ENCODE results near the gene ZPR1.
"Not testable (repeated sequence)": the region's sequence is repeated elsewhere in the genome, so short reads cannot be mapped to it uniquely, and the experiment has no call there.

The ZPR1 gene

DNA sequence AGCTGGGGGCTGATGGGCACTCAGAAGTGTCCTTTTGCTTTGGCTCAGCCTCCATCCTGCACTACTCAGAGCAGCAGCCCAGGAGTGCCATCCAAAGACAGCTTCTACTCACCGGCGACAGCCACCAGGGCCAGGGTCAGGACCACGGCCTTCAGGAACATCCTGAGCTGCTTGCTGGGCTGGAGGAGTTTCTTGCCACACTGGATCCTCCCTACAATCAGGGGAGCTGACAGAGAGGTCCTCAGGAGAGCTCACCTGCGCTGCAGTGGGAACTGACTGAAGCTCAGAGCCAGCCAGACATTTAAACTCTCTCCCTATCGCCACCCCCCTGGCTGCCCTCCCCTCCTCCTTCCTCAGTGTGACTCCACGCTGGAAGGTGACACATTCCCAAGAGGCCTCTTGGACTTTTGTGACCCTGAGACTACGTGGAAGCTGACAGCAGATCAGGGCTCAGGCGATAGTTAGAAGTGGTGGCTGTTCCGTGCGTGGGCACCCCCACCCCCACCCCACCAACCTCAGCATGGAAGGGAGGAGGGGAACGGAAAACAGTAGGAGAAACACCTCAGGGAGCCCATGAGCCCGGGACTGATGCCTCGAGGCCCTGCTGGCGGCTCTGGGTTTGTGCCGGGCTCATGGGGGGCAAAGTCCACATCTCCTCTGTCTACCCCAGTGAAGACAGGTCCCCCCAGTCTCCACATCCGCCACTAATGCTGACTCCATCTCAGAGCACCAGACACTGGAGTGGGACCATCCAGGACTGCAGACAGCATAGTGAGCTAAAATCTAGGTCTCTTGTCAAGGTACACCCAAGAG is 35.4 kb upstream of the ZPR1 start, which contains the start of gene APOA4:
Gene APOA4 (minus strand): TSS at position 274 of the 813 bp plus-strand sequence. CDS start 113 bp downstream, at position 161.
- DNase-seq = no peak

DNA sequence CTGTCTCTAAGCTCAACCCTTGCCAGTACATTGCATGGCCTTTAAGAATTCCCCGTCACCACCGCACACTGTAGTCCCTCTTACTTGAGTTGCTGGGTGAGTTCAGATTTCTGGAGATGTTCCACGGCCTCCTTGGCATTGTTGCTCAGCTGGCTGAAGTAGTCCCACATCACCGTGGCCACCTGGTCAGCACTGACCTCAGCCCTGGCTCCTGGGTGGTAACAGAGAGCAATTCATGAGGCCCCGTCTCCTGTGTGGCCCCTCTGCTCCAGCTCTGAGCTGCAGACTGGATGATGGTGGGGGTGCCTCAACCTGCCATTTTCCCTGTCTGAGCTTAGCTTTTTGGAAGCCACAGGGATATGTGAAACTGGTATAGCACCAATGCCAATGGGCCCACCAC is 34.8 kb upstream of the ZPR1 start:
- no peak for DNase-seq

DNA sequence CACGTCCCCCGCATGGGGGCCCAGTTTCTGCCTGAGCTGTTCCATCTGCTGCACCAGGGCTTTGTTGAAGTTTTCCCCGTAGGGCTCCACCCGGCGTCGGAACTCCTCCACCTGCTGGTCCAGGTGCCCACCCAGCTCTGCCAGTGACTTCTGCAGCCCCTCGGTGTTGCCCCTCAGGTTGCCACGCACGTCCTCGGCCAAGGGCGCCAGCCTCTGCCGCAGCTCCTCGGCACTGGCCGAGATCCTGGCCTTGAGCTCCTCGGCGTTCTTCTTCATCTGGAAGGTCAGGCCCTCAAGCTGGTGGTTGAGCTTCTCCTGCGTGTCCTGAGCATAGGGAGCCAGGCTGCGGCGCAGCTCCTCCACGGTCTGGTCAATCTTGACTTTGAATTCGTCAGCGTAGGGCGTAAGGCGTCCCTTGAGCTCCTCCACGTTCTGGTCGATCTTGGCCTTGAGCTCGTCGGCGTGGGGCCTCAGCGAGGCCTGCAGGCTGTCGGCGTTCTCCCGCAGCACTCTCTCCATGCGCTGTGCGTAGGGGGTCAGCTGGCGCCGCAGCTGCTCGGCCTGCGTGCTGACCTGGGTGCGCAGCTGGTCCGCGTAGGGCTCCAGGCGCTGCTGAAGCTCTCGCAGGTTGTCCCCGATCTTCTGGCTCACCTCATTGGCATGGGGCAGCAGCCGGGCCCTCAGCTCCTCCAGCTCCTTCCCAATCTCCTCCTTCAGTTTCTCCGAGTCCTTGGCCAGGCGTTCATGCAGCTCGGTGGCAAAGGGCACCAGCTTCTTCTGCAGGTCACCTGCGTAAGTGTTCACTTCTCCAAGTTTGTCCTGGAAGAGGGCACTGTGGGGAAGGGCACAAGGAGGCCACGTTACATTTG is 33.5 kb upstream of the ZPR1 start:
- no peak for DNase-seq

DNA sequence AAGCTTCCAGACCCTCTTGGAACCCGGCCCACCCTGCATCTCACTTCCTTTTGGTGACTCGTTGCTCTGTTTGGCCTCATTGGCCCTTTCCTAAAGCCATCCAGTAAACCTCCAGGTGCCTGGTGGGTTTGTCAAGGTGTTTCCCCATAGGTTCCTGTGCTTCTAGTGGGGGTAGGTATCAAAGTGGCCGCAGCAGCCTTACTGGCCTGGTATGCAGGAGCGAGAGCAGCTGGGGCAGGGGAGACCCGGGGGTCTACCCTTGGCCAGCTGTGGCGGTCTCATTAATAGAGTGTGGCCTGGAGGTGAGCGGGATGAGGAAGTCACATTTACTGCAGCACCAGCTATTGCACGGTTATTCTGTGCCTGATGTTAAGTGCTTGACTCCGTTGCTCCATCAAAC is 31.2 kb upstream of the ZPR1 start:
- DNase-seq = no peak

DNA sequence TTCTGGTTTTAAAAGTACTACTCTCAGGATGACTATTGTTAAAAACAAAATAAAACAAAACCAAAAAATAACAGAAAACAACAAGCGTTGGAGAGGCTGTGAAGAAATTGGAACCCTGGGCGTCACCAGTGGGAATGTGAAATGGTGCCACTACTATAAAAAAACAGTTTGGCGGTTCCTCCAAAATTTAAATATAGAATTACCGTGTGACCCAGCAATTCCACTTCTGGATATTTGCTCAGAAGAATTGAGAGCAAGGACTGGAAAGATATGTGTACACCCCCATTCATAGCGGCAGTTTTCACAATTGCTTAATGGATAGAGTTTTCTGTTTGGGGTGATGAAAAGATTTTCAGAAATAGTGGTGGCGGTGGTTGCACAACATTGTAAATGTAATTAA is 26.7 kb upstream of the ZPR1 start:
- no peak for DNase-seq

DNA sequence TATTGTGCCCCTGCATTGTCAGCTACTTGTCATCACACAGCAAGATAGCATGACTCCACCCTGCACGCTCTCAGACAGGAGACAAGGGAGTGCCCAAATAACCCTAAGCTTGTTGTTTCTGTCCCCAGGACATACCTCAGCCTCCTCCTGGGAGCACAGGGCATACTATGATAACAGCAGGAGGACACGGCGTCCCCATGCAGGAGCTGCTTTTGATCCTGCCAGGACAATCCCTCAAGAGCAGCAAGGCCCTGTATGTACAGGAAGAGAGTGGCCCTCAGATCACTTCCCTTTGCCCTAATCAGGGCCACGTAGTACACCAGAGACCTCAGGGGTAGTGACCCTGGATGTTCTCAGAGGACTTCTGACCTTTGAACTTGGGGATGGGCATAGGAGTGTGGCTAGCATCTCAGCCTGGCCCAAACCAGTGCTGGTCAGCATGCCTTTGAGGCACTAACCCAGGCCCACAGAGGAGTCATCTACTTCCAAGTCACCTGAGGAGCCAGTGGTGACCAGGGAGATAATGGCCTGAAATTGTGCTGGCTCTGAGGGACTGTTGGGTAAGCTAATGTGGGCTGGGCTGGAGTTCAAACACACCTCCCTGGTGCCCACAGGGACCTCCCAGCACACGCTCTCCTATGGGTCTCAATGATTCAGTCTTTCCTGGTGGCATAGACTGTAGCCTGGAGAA is 26.1 kb upstream of the ZPR1 start:
- DNase-seq = no peak

DNA sequence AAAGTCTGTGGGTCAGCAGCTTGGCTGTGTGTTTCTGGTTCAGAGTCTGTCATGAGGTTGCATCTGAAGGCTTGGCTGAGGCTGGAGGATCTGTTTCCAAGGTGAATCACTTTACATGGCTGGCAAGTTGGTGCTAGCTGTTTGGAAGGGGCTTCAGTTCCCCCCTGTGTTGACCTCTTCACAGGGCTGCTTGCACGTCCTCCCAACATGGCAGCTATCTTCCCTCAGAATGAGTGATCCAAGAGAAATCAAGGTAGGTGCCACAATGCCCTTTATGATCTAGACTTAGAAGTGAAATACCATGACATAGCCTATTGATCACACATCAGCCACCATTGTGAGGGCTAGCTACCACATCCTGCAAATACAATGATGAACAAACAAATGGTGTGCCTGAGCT is 25.3 kb upstream of the ZPR1 start:
- no peak for DNase-seq

DNA sequence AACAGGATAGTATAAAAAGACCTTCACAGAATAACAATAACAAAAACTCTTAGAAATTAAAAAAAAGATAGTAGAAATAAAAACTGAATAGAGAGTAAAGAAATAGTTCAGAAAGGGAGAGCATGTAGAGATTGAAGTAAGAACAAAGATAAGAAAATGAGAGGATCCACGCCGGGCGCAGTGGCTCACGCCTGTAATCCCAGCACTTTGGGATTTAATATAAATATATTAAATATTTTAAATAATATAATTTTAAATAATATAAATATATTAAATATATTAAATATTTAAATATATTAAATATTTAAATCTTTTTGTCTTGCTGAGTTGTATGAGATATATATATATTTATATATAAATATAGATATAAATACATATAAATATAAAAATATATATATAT is 24.3 kb upstream of the ZPR1 start:
- no peak for DNase-seq

DNA sequence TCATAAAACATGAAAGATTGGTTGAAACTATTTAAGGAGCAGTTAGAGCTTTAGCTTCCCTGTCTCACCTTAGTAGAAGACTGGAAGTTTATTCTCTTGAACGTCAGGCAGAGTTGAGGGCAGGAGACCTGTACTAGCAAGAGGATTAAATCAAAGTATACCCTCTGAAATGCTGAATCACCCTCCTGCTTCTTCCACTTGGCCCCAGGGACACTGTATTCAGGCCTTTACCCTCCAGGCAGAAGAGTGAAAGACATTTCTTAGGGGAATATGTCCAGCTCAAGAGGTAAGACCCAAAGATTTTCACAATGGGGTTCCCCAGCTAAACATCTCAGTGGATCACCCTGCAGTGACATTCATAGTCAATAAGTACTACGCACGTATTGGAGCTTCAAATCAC is 23.4 kb upstream of the ZPR1 start:
- DNase-seq = no peak

DNA sequence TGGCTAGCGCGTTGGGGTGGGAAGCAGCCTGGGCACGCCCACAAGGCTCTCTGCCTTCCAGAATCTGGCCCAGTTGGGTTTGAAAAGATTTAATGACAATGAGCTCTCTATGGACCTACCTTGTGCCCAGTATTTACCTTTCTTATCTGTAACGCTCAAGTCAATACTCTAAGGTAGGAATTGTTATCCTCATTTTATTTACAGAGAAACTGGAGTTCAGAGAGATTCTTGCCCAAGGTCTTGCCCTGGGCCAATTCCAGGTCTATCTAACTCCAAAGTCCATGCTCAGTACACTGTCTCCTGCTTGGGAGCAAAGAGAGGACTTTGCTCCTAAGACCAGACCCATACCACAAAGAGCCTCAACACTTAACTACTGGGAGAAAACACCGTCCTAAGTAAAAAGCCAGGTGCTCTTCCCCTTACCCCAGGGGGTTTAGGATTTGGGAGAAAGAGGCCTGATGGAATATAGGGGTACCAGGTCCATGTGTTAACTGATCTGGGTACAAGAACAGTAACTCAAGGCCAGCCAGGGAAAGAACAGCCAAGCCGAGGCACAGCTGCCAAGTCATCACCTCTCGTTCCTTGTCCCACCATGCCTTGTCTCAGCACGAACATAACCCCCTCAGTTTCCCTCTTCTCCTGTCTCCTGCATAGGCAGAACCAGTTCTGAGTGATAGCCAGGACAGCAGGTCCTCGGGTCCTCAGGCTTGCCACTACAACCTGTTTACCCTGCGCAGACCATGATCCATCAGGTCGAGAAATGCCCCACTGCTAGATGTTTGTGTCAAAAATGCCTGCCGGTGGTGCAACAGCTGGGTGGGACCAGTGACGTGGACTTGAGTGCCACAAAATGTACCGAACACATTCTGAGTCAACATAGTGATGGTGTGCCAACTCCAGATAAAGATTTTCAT is 20.7 kb upstream of the ZPR1 start:
- DNase-seq = no peak

DNA sequence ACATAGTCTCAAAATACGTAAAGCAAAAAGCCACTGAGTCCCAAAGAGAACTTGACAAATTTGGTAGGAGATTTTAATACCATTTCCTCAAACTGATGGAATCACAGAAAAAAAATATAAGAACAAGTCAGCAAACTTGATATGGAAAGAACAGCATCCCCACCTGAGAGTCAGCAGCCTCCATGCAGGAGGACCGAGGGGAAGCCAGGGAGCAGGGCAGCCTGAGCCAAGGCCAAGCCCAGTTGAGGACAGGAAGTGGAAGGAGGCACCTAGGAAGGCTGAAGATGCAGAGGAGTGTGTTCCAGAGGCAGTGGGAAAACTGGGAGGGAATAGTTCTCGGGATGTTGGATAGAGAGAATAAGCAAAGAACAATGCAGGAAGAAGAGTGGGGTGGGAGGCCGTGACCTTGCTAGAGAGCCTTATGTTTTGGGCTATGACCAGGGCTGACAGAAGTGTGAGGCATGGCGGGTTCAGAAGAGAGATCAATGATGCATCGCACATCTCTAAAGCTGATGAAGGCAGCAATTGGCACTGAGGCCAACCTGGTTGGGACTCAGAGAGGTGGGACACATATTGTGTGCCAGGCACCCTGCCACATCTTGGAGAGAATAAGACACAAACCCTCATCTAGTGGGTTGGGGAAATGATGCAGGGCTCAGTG is 19.9 kb upstream of the ZPR1 start:
- DNase-seq = no peak

DNA sequence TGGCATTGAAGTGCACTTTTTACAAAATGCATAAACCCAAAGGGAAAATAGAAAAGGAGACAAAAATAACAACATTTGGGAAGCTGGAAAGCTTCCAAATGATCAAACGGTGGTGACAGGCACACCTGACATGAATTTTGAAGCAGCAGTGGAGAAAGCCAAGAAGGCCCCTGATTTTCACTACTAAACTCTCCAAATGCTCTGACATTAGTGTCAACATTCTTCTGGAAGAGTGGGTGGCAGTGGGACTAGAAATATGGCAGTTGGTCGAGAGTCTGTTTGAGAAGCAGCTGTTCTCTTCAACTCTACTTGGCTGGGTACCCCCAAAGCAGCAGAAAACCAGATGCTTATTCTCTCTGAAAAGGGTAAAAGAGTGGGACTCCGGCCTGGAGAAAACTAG is 16.2 kb upstream of the ZPR1 start:
- DNase-seq = no peak

DNA sequence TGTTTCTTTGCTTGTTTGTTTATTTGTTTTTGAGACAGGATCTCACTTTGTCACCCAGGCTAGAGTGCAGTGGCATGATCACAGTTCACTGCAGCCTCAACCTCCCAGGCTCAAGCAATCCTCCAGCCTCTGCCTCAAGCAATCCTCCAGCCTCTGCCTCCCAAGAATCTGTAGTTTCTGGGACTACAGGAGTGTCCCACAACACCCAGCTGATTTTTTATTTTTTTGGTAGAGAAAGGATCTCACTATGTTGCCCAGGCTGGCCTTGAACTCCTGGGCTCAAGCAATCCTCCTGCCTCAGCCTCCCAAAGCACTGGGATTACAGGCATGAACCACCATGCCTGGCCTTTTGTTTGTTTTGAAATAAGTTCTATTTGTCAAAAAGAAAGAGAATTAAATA is 13.8 kb upstream of the ZPR1 start:
- not testable (repeated sequence) for DNase-seq

DNA sequence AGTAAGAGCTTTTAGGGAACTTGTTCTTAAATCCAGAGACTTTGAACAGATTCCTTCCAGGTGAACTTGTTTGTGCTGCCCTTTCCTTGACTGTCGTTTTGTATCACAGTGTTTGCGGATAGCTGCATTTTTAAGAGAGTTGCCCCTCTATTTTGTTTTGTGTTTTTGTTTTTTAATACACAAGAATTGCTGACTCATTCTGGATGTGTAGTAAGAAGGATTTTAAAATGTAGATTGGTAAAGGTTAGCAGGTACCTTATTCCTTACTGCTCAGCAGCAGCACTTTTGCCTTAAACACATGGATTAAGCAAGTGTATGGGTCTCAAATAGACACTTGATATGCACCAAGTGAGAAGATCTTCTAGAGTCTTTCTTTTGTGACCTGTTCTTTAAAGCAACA is 12.8 kb upstream of the ZPR1 start:
- DNase-seq = no peak

DNA sequence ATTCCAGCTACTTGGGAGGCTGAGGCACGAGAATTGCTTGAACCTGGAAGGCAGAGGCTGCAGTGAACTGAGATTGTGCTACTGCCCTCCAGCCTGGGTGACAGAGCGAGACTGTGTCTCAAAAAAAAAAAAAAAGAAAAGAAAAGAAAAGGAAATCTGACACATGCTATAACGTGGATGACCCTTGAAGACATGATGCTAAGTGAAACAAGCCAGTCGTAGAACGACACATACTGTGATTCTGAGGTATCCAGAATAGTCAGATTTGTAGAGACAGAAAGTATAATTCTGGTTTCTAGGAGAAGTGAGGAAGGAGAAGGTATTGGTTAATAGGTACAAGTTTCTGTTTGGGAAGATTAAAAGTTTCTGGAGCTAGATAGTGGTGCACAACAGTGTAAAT is 10.5 kb upstream of the ZPR1 start:
- DNase-seq = no peak

DNA sequence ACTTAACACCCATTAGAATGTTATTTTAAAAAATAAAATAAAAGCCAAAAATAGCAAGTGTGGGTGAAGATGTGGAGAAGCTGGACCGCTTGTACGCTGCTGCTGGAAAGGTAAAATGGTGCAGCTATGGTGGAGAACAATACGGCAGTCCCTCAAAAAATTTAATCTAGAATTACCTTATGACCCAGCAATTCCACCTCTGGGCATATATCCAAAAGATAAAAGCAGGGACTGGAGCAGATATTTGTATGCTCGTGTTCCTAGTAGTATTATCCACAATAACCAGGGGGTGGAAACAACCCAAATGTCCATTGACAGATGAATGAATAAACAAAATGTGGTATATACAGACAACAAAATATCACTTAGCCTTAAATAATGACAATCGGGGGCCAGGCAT is 10.0 kb upstream of the ZPR1 start:
- DNase-seq = no peak

DNA sequence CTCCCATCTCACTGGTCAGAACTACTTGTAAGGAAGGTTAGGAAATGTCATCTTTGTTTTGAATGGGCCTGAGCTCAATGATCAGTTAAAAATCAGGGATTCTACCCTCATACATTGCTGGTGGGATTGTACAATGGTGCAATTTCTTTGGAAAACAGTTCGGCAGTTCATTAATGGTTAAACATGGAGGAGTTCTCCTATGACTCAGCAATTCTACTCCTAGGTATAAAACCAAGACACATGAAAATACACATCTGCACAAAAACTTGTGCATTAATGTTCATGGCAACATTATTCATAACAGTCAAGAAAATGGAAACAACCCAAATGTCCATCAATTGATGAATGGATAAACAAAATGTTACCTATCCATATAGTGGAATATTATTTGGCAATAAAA is 8.7 kb upstream of the ZPR1 start:
- no peak for DNase-seq

DNA sequence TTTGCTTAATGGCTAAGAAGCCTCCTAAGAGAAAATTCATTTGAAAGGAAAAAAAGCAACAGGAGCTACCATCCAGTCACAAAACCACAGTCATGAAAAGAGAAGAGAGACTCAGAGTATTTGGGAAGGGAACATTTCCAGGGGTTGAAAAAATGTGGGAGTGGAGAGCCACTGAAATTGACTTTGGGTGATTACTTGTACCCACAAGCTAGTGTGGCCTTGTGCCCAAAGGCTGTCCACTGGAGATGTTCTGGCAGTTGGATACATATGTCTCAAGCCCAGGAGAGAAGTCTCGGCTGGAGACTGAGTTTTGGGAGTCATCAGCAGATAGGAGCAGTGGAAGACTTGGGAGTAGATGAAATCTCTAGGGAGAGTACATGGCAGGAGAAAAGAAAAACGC is 7.0 kb upstream of the ZPR1 start:
- DNase-seq = no peak

DNA sequence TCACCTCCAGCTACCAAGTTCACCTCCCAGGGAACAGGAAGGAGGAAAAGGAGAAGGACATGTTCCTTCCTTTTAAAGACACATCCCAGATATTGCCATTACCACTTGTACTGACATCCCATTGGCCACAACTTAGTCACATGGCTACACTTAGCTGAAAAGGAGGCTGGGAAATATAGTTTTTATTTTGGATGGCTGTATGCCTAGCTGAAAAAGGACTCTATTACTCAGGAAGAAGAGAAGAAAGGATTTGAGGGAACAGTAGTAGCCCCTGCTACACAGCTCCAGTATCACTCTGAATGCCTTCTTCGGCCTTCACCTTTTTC is 5.9 kb upstream of the ZPR1 start:
- no peak for DNase-seq

DNA sequence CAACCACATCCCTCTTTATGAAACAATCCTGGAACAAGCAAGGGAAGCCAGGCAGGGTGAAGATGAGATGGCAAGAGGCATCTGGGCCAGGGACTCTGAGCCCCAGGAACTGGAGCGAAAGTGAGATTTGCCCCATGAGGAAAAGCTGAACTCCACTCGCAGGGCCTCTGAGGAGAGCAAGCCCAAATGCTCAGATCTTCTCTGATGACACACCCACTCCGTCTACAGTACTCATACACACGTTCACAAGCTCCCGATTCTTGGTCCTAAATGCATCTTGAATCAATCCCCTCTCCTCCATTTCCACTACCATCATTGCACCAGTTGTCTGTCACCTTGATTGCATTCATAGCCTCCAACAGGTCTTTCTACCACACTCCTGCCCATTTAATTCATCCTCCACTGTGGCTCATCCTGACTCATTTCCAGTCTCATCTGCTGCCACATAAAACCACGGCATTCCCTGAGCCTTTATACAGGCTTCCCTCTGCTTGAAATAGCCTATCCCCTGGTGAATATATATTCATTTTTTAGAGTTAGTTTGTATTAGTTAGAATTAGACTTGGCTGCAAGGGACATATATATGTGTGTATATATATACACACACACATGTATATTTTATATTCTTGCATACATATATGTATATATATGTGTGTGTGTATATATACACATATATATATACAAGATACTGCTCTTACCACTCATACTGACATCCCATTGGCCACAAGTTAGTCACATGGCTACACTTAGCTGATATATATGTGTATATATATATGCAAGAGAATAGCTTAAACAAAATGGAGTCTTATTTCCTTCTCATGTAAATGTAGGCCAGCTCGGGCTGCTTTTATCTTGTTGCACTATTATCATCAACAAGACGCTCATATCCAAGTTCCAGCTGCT is 5.3 kb upstream of the ZPR1 start:
- no peak for DNase-seq
